ENCODE data around the gene PSMD14. TPM values are rescaled to one million over a fixed set of nuclear protein-coding genes. Genes with fewer than 3 reads are reported as not detected.

PSMD14 gene
- total and polyA plus RNA-seq, 2 of the 8 experiments (the other 6 are each of a cell fraction or from before 2014, with no cell fraction given), result 53.9 to 88.7 TPM

- TF ChIP-seq RNF2 (IDR thresholded peaks at IDR 0.05; ENCODE audit: borderline replicate concordance, low read depth, low read length, missing control alignments, poor library complexity, severe bottlenecking), result no peak
- TF ChIP-seq, protein P1, sequence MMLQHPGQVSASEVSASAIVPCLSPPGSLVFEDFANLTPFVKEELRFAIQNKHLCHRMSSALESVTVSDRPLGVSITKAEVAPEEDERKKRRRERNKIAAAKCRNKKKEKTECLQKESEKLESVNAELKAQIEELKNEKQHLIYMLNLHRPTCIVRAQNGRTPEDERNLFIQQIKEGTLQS (IDR thresholded peaks at IDR 0.05; ENCODE audit: insufficient read depth, low read depth, low read length), result no peak
- no peak for TF ChIP-seq POLR2AphosphoS5 (IDR thresholded peaks at IDR 0.05; ENCODE audit: low read depth, low read length)
- no peak for TF ChIP-seq CREB1 (IDR thresholded peaks at IDR 0.05)
- TF ChIP-seq NRF1 (IDR thresholded peaks at IDR 0.05; ENCODE audit: low read depth, low read length), result no peak
- TF ChIP-seq CBX8 (IDR thresholded peaks at IDR 0.05; ENCODE audit: borderline replicate concordance, low read depth, low read length), result no peak
These were observed 27.4 kb downstream of the PSMD14 start (continued) for GRCh38 chr2:161335626-161336025.

Measured in H1 (cell line).